HepG2 (cell line): Measurements from ENCODE around the gene MGAT5. TPM values are rescaled to one million over a fixed set of nuclear protein-coding genes. Genes with fewer than 3 reads are reported as not detected.

Source experiments
- ATAC-seq: fragments of 200-7000 bp; cut with Tn5 transposase; 3 replicates; pipeline ENCODE4 v1.9.1; 2020; ENCODE audit warnings: mild to moderate bottlenecking, moderate library complexity
- BruUV-seq: library from RNA; stranded (reverse); fragments of 400-500 nt; replicated peaks from 2 replicates; lab custom pipeline; 2021; lab: Mats Ljungman, UMichigan
- CTCF ChIA-PET: fragments of 300-600 bp; formaldehyde crosslinking; extraction: SDS; loops from one replicate; lab custom pipeline; 2021; ENCODE audit warnings: low total read pairs, inconsistent platforms, low intra/inter-chr PET ratio; lab: Yijun Ruan, JAX
- POLR2A ChIA-PET: fragments of 350-600 bp; sonication (Branson Sonifier 250); formaldehyde crosslinking; loops from one replicate; lab custom pipeline; 2020; ENCODE audit warnings: antibody characterized with exemption, inconsistent platforms; lab: Yijun Ruan, JAX
- DNase-seq: peaks from one replicate; pipeline ENCODE4 v3.0.0-alpha.2; 2015; ENCODE audit warnings: low spot score
- FAIRE-seq: peaks from 3 replicates; lab custom pipeline; 2011; peaks lifted over from hg19 to GRCh38; lab: Jason Lieb, UNC
- H2AFZ ChIP-seq: one replicate; pipeline ENCODE4 v1.6.1; 2011; ENCODE audit warnings: low read length, inconsistent platforms
- H3K27ac ChIP-seq: fragments of 300-600 bp; 3 replicates; pipeline ENCODE4 v1.8.0; 2011; ENCODE audit warnings: mixed run types, mild to moderate bottlenecking, mixed read lengths, low read length, inconsistent platforms; ENCODE audit not compliant: insufficient read depth; ENCODE audit errors: extremely low read length
- H3K27me3 ChIP-seq, 2 experiments: fragments of 200-600 bp in 1 of 2; 2 replicates in 1 of 2; 3 replicates in 1 of 2; pipeline versions ENCODE4 v1.6.0 to v1.8.0; 2011; ENCODE audit warnings: low read length in 2 of 2, mild to moderate bottlenecking in 2 of 2, moderate library complexity in 2 of 2, inconsistent platforms in 1 of 2; ENCODE audit not compliant: insufficient read depth in 2 of 2, control insufficient read depth in 1 of 2
- H3K36me3 ChIP-seq, 2 experiments: fragments of 200-600 bp in 1 of 2; replicated peaks in 1 of 2; 2 replicates in 1 of 2; 3 replicates in 1 of 2; pipeline versions ENCODE4 v1.5.1 to v1.8.0; 2011; ENCODE audit warnings: low read length in 2 of 2, inconsistent platforms in 1 of 2; ENCODE audit not compliant: insufficient read depth in 2 of 2, control insufficient read depth in 1 of 2
- H3K4me1 ChIP-seq: 2 replicates; pipeline ENCODE4 v1.5.1; 2012; ENCODE audit warnings: low read length, inconsistent platforms; ENCODE audit not compliant: insufficient read depth
- H3K4me2 ChIP-seq: 2 replicates; pipeline ENCODE4 v1.6.0; 2011; ENCODE audit warnings: low read depth, low read length, inconsistent platforms
- H3K4me3 ChIP-seq, 3 experiments: fragments of 200-600 bp in 1 of 3; sonication (generic), shearing (Covaris generic) in 1 of 3; replicated peaks in 1 of 3; 2 replicates each; pipeline ENCODE4 v1.5.1; 2011 to 2016; ENCODE audit warnings: low read length in 3 of 3, inconsistent platforms in 2 of 3, low read depth in 2 of 3, mild to moderate bottlenecking in 2 of 3, control low read depth in 1 of 3, mixed read lengths in 1 of 3; ENCODE audit not compliant: insufficient read depth in 1 of 3
- H3K79me2 ChIP-seq: one replicate; pipeline ENCODE4 v1.6.1; 2011; ENCODE audit warnings: low read length, inconsistent platforms; ENCODE audit not compliant: insufficient read depth
- H3K9ac ChIP-seq: 2 replicates; pipeline ENCODE4 v1.6.0; 2011; ENCODE audit warnings: mild to moderate bottlenecking, low read depth, low read length, inconsistent platforms; ENCODE audit not compliant: insufficient read depth
- H3K9me3 ChIP-seq: 2 replicates; pipeline ENCODE4 v1.5.1; 2012; ENCODE audit warnings: mild to moderate bottlenecking, low read length
- H4K20me1 ChIP-seq: 2 replicates; pipeline ENCODE4 v1.6.0; 2011; ENCODE audit warnings: inconsistent platforms, mild to moderate bottlenecking, low read length, moderate library complexity; ENCODE audit not compliant: insufficient read depth
- ATAD3A ChIP-seq: sonication (generic); formaldehyde crosslinking; IDR thresholded peaks from 2 replicates; pipeline ENCODE4 v1.4.0; 2020; ENCODE audit warnings: missing genetic modification reagents
- KMT2B ChIP-seq: IDR thresholded peaks from 2 replicates; pipeline ENCODE4 v1.6.1; 2016; ENCODE audit warnings: missing genetic modification reagents, missing compliant biosample characterization
- MAFF ChIP-seq: IDR thresholded peaks from 2 replicates; pipeline ENCODE4 v1.6.1; 2011; ENCODE audit warnings: low read depth, low read length, improper control_type of control experiment
- MAFK ChIP-seq, 2 experiments: IDR thresholded peaks in 1 of 2; conservative IDR thresholded peaks in 1 of 2; 2 replicates each; pipeline ENCODE4 v1.6.1; 2011; ENCODE audit warnings: improper control_type of control experiment in 2 of 2, low read length in 2 of 2
- SMARCE1 ChIP-seq: fragments of 450-650 bp; IDR thresholded peaks from 2 replicates; pipeline ENCODE4 v1.6.1; 2017; ENCODE audit warnings: borderline replicate concordance
- SOX5 ChIP-seq: IDR thresholded peaks from 2 replicates; pipeline ENCODE4 v1.6.1; 2016; ENCODE audit warnings: borderline replicate concordance
- ZNF496 ChIP-seq: sonication (generic); formaldehyde crosslinking; IDR thresholded peaks from 2 replicates; pipeline ENCODE4 v1.8.1; 2023; ENCODE audit warnings: mild to moderate bottlenecking, moderate library complexity, missing genetic modification reagents; ENCODE audit not compliant: insufficient replicate concordance
- ZNF503 ChIP-seq: sonication (generic); formaldehyde crosslinking; IDR thresholded peaks from 2 replicates; pipeline ENCODE4 v1.4.0; 2020; ENCODE audit warnings: missing genetic modification reagents
- ZNF747 ChIP-seq: sonication (generic); formaldehyde crosslinking; IDR thresholded peaks from 2 replicates; pipeline ENCODE4 v1.8.1; 2023; ENCODE audit warnings: missing genetic modification reagents, mild to moderate bottlenecking, borderline replicate concordance
- WGBS: methylation state at CpG from one replicate; pipeline ENCODE4 v1.1.6; 2017; ENCODE audit warnings: low lambda C conversion rate; 5-methylcytosine and 5-hydroxymethylcytosine counted together
- in situ Hi-C: cut with HindIII; loops from 2 replicates; pipeline ENCODE4 v1.10.0; 2017; ENCODE audit warnings: low pct_unique_long_range_greater_than_20kb; ENCODE audit not compliant: extremely low pct_ligation_motif_present
- intact Hi-C: fragments of 100-400 bp; cut with micrococcal nuclease; formaldehyde crosslinking; loops from one replicate; pipeline ENCODE4 v1.10.0; 2022; ENCODE audit not compliant: unreplicated experiment
- polyA plus RNA-seq, 8 experiments: library from polyadenylated mRNA; depleted of rRNA in 3 of 8; stranded (reverse) in 7 of 8; unstranded in 1 of 8; fragments of >200 nt; fragmentation: Illumina TruSeq in 4 of 8; extraction: Trizol in 4 of 8; gene quantifications; 2 replicates each; pipeline versions ENCODE4 v1.2.1 to v1.2.3, GENCODE V29; 2011 to 2016; ENCODE audit warnings: low read depth in 4 of 8, missing spikeins in 1 of 8, mixed read lengths in 1 of 8; ENCODE audit not compliant: insufficient read depth in 1 of 8
- total RNA-seq, 5 experiments: library from RNA; depleted of rRNA; stranded (reverse); fragments of >200 nt; fragmentation: Illumina TruSeq; extraction: Trizol; gene quantifications; 2 replicates each; pipeline ENCODE4 v1.2.3, GENCODE V29; 2016; ENCODE audit warnings: low read depth in 1 of 5
- TF ChIP-seq, protein P1 (sequence below): IDR thresholded peaks from 2 replicates; pipeline ENCODE4 v1.6.1; 2012; ENCODE audit warnings: low read depth, low read length, improper control_type of control experiment

The MGAT5 gene
- total and polyA plus RNA-seq, 2 of the 13 experiments (the other 11 are each of a cell fraction or from before 2014, with no cell fraction given) = 33.1 to 60.2 TPM

DNA sequence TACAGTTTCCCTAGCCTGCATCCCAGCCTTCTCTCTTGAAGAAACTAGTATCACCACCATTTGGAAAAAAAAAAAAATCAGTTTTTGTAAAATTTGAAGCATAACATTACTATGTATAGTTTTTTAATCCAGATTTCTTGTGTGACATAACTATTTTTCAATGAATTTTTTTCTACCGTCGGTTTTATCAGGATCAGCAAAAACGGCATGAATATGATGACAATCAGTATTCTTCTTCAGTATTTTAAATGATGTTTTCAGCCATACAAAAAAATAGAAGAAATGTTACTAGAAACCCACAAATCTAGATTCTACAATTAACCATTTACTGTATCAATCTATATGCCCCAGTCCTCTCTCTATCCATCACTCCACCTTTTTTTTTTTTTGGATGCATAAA lies 103.9 kb downstream of the MGAT5 start:
- ATAC-seq (no peak), DNase-seq (no peak), FAIRE-seq (no peak)
- Histone ChIP-seq H2AFZ (no peak overlapping the region), H3K9me3 (no peaks in the 10 kb centered on the region), H3K36me3 (peaks cover 13 to 28% of the 10 kb centered on the region in 2 experiments; a peak in 4 of 5 replicates), H3K27me3 (no peaks in the 10 kb centered on the region), H3K27ac (no peak overlapping the region), H3K79me2 (no peaks in the 10 kb centered on the region), H3K4me2 (no peak overlapping the region), H3K9ac (no peak overlapping the region), H3K4me3 (no peak overlapping the region), H4K20me1 (no peaks in the 10 kb centered on the region), H3K4me1 (peaks cover 34% of the 10 kb centered on the region)
- TF ChIP-seq MAFF (peak; percentile 61), MAFK (conservative IDR thresholded peaks at IDR 0.05 in 1 of 2, IDR thresholded peaks at IDR 0.05 in 1 of 2; ENCODE audit: low read length in 2 of 2) (peak; percentile 53 to 72), ZNF496 (no peak), ATAD3A (CRISPR knock-in tag) (no peak)
- 98% methylated on average over 3 of the region's 3 CpGs for WGBS
- intact Hi-C loops (loop anchor here (2.0 kb wide), 1 partner anchor 239 kb away; no protein-coding TSS in a partner anchor), in situ Hi-C loops (no loop called here)
- ChIA-PET CTCF (no interaction called here), POLR2A (no interaction called here)
- no TSS peak for BruUV-seq

- intact Hi-C loops (loop anchor here (2.0 kb wide), 1 partner anchor 241 kb away; no protein-coding TSS in a partner anchor), in situ Hi-C loops (no loop called here)
- Histone ChIP-seq H3K36me3 (peaks cover 15 to 31% of the 10 kb centered on the region in 2 experiments; a peak in 4 of 5 replicates), H3K27ac (peak overlapping the region; percentile 53), H4K20me1 (no peaks in the 10 kb centered on the region), H3K9me3 (no peaks in the 10 kb centered on the region), H3K4me1 (peaks cover 34% of the 10 kb centered on the region), H3K4me3 (no peak overlapping the region; a peak in 1 of 6 replicates), H2AFZ (no peak overlapping the region), H3K27me3 (no peaks in the 10 kb centered on the region), H3K9ac (0 out of 2 replicates have a peak overlapping the region, but pooled peaks have one; percentile 19), H3K79me2 (no peaks in the 10 kb centered on the region), H3K4me2 (peak overlapping the region; percentile 53)
- DNase-seq (peak; percentile 88), FAIRE-seq (no peak), ATAC-seq (peak; percentile 84)
- POLR2A ChIA-PET = interaction anchor here (0.8 to 1.1 kb wide), 2 partner anchors 11 to 101 kb away, joined by 3 read pairs; no protein-coding TSS in a partner anchor
- CTCF ChIA-PET = no interaction called here
- WGBS = 51% methylated on average over 10 of the region's 10 CpGs
- BruUV-seq = no TSS peak
- TF ChIP-seq ZNF747 (no peak), KMT2B (no peak), SMARCE1 (no peak), ZNF503 (CRISPR knock-in tag) (no peak), SOX5 (CRISPR knock-in tag) (peak; percentile 76; the same call in 1 of the 2 replicates)
- TF ChIP-seq, protein P1, sequence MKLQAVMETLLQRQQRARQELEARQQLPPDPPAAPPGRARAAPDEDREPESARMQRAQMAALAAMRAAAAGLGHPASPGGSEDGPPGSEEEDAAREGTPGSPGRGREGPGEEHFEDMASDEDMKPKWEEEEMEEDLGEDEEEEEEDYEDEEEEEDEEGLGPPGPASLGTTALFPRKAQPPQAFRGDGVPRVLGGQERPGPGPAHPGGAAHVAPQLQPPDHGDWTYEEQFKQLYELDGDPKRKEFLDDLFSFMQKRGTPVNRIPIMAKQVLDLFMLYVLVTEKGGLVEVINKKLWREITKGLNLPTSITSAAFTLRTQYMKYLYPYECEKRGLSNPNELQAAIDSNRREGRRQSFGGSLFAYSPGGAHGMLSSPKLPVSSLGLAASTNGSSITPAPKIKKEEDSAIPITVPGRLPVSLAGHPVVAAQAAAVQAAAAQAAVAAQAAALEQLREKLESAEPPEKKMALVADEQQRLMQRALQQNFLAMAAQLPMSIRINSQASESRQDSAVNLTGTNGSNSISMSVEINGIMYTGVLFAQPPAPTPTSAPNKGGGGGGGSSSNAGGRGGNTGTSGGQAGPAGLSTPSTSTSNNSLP = 0 out of 2 replicates have a peak, but pooled peaks have one; percentile 58
These were observed 105.7 kb downstream of the MGAT5 start for GRCh38 chr2:134359367-134360081.
